Smooth muscle cell (in vitro differentiated cells): ENCODE measurements around the gene CTDSPL2. TPM values are rescaled to one million over a fixed set of nuclear protein-coding genes. Genes with fewer than 3 reads are reported as not detected.

ENCODE experiments used
- DNase-seq: peaks from one replicate; lab custom pipeline; 2025; ENCODE audit not compliant: unreplicated experiment; lab: John Stamatoyannopoulos, UW
- H2AFZ ChIP-seq: fragments of 200-600 bp; sonication (generic); 2 replicates; pipeline ENCODE4 v1.6.0; 2016; ENCODE audit warnings: antibody characterized with exemption, low read depth, mild to moderate bottlenecking
- H3F3A ChIP-seq: fragments of 200-600 bp; sonication (generic); 2 replicates; pipeline ENCODE4 v1.6.0; 2017; ENCODE audit warnings: antibody characterized with exemption, low read depth
- H3K27ac ChIP-seq: fragments of 200-600 bp; sonication (generic); 2 replicates; pipeline ENCODE4 v1.5.1; 2016; ENCODE audit warnings: low read depth, mild to moderate bottlenecking
- H3K27me3 ChIP-seq: fragments of 200-600 bp; sonication (generic); 2 replicates; pipeline ENCODE4 v1.6.1; 2016; ENCODE audit warnings: low read depth, mild to moderate bottlenecking
- H3K36me3 ChIP-seq: fragments of 200-600 bp; sonication (generic); 2 replicates; pipeline ENCODE4 v1.5.1; 2016; ENCODE audit warnings: low read depth
- H3K4me1 ChIP-seq: fragments of 200-600 bp; sonication (generic); 2 replicates; pipeline ENCODE4 v1.5.1; 2016; ENCODE audit warnings: low read depth
- H3K4me2 ChIP-seq: fragments of 200-600 bp; sonication (generic); 2 replicates; pipeline ENCODE4 v1.6.0; 2016; ENCODE audit warnings: mild to moderate bottlenecking
- H3K4me3 ChIP-seq: fragments of 200-600 bp; sonication (generic); 2 replicates; pipeline ENCODE4 v1.5.1; 2016; ENCODE audit warnings: mild to moderate bottlenecking
- H3K79me2 ChIP-seq: fragments of 200-600 bp; sonication (generic); 2 replicates; pipeline ENCODE4 v1.6.0; 2016; ENCODE audit warnings: low read depth, mild to moderate bottlenecking
- H3K9ac ChIP-seq: fragments of 200-600 bp; sonication (generic); 2 replicates; pipeline ENCODE4 v1.6.0; 2016; ENCODE audit warnings: low read depth
- H3K9me3 ChIP-seq: fragments of 200-600 bp; sonication (generic); replicated peaks from 2 replicates; pipeline ENCODE4 v1.5.1; 2016; ENCODE audit warnings: low read depth
- H4K20me1 ChIP-seq: fragments of 200-600 bp; sonication (generic); 2 replicates; pipeline ENCODE4 v1.6.0; 2016; ENCODE audit warnings: low read depth
- WGBS: methylation state at CpG from one replicate; pipeline ENCODE4 v1.1.7; 2016; ENCODE audit warnings: low lambda C conversion rate; 5-methylcytosine and 5-hydroxymethylcytosine counted together
- polyA plus RNA-seq: library from polyadenylated mRNA; unstranded; fragments of >200 nt; fragmentation: Nextera tagmentation; extraction: Ambion mirVana; gene quantifications from 2 replicates; pipeline ENCODE4 v1.2.1, GENCODE V29; 2016
- total RNA-seq: library from RNA; depleted of rRNA; stranded (reverse); fragments of >200 nt; gene quantifications from 2 replicates; pipeline ENCODE4 v1.2.3, GENCODE V29; 2014
- TF ChIP-seq, protein P1 (sequence below): fragments of 200-600 bp; sonication (generic); IDR thresholded peaks from 2 replicates; pipeline ENCODE4 v1.5.1; 2017; ENCODE audit warnings: borderline replicate concordance, mild to moderate bottlenecking, antibody characterized with exemption; ENCODE audit not compliant: insufficient read depth, poor library complexity, severe bottlenecking

The CTDSPL2 gene
- total and polyA plus RNA-seq, 2 experiments from 2014 or later = 15.6 to 83.9 TPM

DNA sequence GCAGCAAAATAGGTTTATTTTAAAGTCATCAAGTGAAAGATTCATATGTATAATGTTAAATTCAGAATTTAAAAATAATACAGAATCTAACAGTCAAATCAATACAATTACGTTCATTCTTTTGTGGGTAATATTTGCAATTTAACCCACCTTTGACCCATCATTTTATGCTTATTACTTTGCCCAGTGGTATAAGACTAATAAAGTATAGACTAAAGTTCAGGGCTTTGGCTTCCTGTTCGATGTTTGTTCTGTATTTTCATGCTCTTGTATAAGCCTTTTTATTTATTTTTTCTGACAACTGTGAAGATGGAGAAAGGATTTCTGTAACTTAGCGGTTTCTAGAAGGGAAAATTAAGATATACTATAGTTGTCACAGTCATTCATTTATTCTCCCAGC is 65.2 kb downstream of the CTDSPL2 start:
- TF ChIP-seq, protein P1, sequence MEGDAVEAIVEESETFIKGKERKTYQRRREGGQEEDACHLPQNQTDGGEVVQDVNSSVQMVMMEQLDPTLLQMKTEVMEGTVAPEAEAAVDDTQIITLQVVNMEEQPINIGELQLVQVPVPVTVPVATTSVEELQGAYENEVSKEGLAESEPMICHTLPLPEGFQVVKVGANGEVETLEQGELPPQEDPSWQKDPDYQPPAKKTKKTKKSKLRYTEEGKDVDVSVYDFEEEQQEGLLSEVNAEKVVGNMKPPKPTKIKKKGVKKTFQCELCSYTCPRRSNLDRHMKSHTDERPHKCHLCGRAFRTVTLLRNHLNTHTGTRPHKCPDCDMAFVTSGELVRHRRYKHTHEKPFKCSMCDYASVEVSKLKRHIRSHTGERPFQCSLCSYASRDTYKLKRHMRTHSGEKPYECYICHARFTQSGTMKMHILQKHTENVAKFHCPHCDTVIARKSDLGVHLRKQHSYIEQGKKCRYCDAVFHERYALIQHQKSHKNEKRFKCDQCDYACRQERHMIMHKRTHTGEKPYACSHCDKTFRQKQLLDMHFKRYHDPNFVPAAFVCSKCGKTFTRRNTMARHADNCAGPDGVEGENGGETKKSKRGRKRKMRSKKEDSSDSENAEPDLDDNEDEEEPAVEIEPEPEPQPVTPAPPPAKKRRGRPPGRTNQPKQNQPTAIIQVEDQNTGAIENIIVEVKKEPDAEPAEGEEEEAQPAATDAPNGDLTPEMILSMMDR = no peak
- Histone ChIP-seq H3K9me3 (no peaks in the 10 kb centered on the region), H4K20me1 (peaks cover 21% of the 10 kb centered on the region), H3K36me3 (peaks cover 6% of the 10 kb centered on the region), H2AFZ (no peak overlapping the region), H3K4me2 (no peak overlapping the region), H3F3A (no peaks in the 10 kb centered on the region), H3K4me1 (no peaks in the 10 kb centered on the region), H3K9ac (no peak overlapping the region), H3K27me3 (no peaks in the 10 kb centered on the region), H3K79me2 (no peaks in the 10 kb centered on the region), H3K27ac (no peak overlapping the region), H3K4me3 (no peak overlapping the region)
- 98% methylated on average over 3 of the region's 3 CpGs for WGBS
- no peak for DNase-seq

DNA sequence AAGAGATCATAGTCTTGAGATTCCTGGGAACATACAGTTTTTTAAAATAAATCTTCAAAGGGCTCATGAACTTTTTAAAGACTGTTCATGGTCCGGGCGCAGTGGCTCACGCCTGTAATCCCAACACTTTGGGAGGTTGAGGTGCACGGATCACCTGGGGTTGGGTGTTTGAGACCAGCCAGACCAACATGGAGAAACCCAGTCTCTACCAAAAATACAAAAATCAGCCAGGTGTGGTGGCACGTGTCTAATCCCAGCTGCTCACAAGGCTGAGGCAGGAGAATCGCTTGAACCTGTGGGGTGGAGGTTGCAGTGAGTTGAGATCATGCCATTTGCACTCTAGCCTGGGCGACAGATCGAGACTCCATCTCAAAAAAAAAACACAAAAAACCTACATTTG is 68.1 kb downstream of the CTDSPL2 start:
- Histone ChIP-seq H3K27ac (no peak overlapping the region), H3K4me2 (no peak overlapping the region), H3K9me3 (no peaks in the 10 kb centered on the region), H3K79me2 (no peaks in the 10 kb centered on the region), H3K36me3 (peaks cover 9% of the 10 kb centered on the region), H3K4me3 (no peak overlapping the region), H4K20me1 (peaks cover 4% of the 10 kb centered on the region), H3K9ac (no peak overlapping the region), H3K27me3 (no peaks in the 10 kb centered on the region), H3K4me1 (no peaks in the 10 kb centered on the region), H2AFZ (no peak overlapping the region), H3F3A (no peaks in the 10 kb centered on the region)
- no peak for DNase-seq
- 99% methylated on average over 8 of the region's 8 CpGs for WGBS
- TF ChIP-seq, protein P1 = no peak

DNA sequence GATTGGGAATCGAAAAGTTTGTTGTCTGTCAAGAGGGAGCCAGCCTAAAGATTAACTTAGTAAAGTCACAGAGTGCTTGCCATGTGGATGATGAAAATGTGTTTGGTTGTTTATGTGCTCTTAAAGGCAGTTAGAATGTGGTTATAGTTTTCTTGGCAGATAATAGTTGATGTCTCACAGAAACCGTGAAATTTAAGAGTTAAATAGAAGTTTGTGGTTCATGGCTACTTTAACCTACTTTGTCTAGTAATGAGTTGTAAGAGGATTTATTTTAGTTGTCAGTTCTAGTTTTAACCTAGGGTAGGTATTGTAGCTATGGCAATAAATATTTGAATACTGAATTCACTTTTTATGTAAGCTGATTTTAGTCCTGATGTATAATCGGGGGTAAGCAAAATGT is 73.1 kb downstream of the CTDSPL2 start:
- TF ChIP-seq, protein P1 = no peak
- no peaks in the 10 kb centered on the region for H3K4me1 ChIP-seq
- no peaks in the 10 kb centered on the region for H3K9me3 ChIP-seq
- no peaks in the 10 kb centered on the region for H3K27me3 ChIP-seq
- no peaks in the 10 kb centered on the region for H3F3A ChIP-seq
- H2AFZ ChIP-seq = no peak overlapping the region
- no peak for DNase-seq
- H3K9ac ChIP-seq = no peak overlapping the region
- peaks cover 16% of the 10 kb centered on the region for H4K20me1 ChIP-seq
- H3K79me2 ChIP-seq = no peaks in the 10 kb centered on the region
- H3K27ac ChIP-seq = no peak overlapping the region
- peaks cover 5% of the 10 kb centered on the region for H3K36me3 ChIP-seq
- no peak overlapping the region for H3K4me3 ChIP-seq
- 96% methylated on average over 3 of the region's 3 CpGs for WGBS
- H3K4me2 ChIP-seq = no peak overlapping the region

DNA sequence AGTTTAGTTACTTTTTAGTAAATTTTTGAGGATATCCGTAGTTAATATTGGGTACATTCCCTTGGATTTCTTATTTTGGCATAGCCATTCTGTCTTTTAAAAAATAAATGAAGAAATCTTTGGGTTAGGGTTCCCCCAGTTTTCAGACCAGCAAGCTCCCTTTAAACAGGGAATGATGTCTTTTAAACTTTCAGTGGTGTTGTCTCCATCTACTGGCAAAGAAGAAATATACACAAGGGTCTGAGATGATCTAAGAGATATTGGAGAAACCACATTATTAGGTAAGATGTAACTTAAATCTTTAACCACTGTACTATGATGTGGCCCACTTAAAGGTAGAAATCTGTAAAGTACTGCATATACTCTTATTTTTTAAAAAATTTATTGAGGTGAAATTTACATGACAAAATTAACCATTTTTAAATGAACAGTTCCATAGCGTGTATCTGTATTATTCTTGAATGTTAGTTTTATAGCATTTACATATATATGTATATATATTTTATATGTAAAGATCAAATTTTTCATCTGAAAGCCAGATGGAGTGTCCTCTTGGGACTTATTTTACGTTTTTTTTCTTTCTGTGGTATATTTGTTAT is 74.4 kb downstream of the CTDSPL2 start:
- Histone ChIP-seq H3K27ac (no peak overlapping the region), H4K20me1 (peaks cover 12% of the 10 kb centered on the region), H2AFZ (no peak overlapping the region), H3K27me3 (no peaks in the 10 kb centered on the region), H3K4me2 (no peak overlapping the region), H3F3A (no peaks in the 10 kb centered on the region), H3K36me3 (peaks cover 5% of the 10 kb centered on the region), H3K4me3 (no peak overlapping the region), H3K79me2 (no peaks in the 10 kb centered on the region), H3K9ac (no peak overlapping the region), H3K4me1 (no peaks in the 10 kb centered on the region), H3K9me3 (no peaks in the 10 kb centered on the region)
- TF ChIP-seq, protein P1 = peak; percentile 52
- no peak for DNase-seq
- WGBS = 85% methylated on average over 3 of the region's 3 CpGs
